Right atrium auricular region (tissue), 2 donors: ENCODE measurements around the gene DNAJC22. TPM values are rescaled to one million over a fixed set of nuclear protein-coding genes. Genes with fewer than 3 reads are reported as not detected.
A peak's percentile ranks its signal among the peaks of the same experiment; 100 is the strongest.
"Not testable (repeated sequence)": the region's sequence is repeated elsewhere in the genome, so short reads cannot be mapped to it uniquely, and the experiment has no call there.

Source experiments
- DNase-seq: peaks from one replicate; pipeline ENCODE4 v3.0.0-alpha.2; 2019; ENCODE audit warnings: low spot score
- H3K27ac ChIP-seq, 2 donors: fragments of 200-600 bp; sonication (generic); 1 replicate in 1 of 2; 2 replicates in 1 of 2; pipeline ENCODE4 v1.5.1; 2016 to 2019
- H3K27me3 ChIP-seq, 2 donors: fragments of 200-600 bp; sonication (generic); one replicate each; pipeline versions ENCODE4 v1.5.1 to v1.6.0; 2017 to 2019
- H3K36me3 ChIP-seq: fragments of 200-600 bp; sonication (generic); one replicate; pipeline ENCODE4 v1.5.1; 2016
- H3K4me1 ChIP-seq, 2 donors: fragments of 200-600 bp; sonication (generic); one replicate each; pipeline versions ENCODE4 v1.5.1 to v1.6.0; 2017 to 2019
- H3K4me3 ChIP-seq, 2 donors: fragments of 200-600 bp; sonication (generic); 1 replicate in 1 of 2; 2 replicates in 1 of 2; pipeline ENCODE4 v1.5.1; 2017 to 2019; ENCODE audit warnings: mild to moderate bottlenecking in 1 of 2, moderate library complexity in 1 of 2
- H3K9me3 ChIP-seq, 2 donors: fragments of 200-600 bp; sonication (generic); one replicate each; pipeline ENCODE4 v1.5.1; 2019
- CTCF ChIP-seq, 2 donors: fragments of 200-600 bp; sonication (generic); IDR thresholded peaks; one replicate each; pipeline ENCODE4 v1.5.1; 2019; ENCODE audit warnings: antibody characterized with exemption in 2 of 2
- total RNA-seq, 2 donors: library from RNA; depleted of rRNA; stranded (reverse); fragments of >200 nt; gene quantifications; one replicate each; pipeline ENCODE4 v1.1.0, GENCODE V29; 2016

The DNAJC22 gene
- total RNA-seq, 2 donors from 2014 or later, result 0.93 to 1.2 TPM

DNA sequence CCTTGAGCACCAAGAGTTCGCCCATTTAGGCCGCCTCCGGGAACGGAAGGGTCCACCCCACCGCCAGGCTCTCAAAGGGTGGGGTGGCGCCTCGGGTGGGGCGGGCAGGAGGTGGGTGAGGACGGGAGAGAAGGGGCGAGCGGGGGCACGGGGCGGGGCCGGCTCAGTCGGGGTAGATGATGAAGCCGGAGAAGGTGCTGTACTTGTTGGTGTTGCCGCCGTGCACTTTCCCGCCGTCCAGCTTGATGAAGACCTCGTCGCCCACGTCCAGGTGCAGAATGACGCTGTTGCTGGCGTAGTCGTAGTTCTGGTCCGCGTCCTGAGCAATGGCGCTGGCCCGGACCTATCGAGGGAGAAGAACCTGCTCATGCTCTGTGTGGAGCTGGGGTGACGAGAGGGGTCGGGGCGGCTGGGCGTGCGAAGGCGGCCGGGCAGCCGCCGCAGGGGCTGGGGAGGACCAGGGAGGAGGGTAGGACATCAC lies 13.8 kb upstream of the DNAJC22 start:
- peaks cover 21 to 25% of the 10 kb centered on the region in 2 donors for H3K27me3 ChIP-seq
- no peaks in the 10 kb centered on the region for H3K36me3 ChIP-seq
- no peaks in the 10 kb centered on the region for H3K9me3 ChIP-seq
- peak overlapping the region in 1 of 2 donors; percentile 17 for H3K4me3 ChIP-seq
- TF ChIP-seq CTCF (IDR thresholded peaks at IDR 0.05), result no peak
- H3K27ac ChIP-seq, result no peak overlapping the region
- DNase-seq, result no peak
- H3K4me1 ChIP-seq, result peaks cover 0 to 21% of the 10 kb centered on the region in 2 donors

DNA sequence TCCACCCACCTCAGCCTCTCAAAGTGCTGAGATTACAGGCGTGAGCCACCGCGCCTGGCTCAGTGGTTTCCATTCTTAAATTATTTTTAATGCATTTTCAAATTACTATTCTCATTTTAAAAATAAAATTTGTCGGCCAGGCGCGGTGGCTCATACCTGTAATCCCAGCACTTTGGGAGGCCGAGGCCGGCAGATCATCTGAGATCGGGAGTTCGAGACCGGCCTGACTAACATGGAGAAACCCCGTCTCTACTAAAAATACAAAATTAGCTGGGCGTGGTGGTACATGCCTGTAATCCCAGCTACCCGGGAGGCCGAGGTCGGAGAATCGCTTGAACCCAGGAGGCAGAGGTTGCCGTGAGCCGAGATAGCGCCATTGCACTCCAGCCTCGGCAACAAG lies 12.9 kb upstream of the DNAJC22 start:
- H3K36me3 ChIP-seq, H3K9me3 ChIP-seq, H3K4me3 ChIP-seq, DNase-seq, H3K27ac ChIP-seq: not testable (repeated sequence)
- Histone ChIP-seq H3K27me3 (peaks cover 21 to 25% of the 10 kb centered on the region in 2 donors), H3K4me1 (peaks cover 0 to 21% of the 10 kb centered on the region in 2 donors)

DNA sequence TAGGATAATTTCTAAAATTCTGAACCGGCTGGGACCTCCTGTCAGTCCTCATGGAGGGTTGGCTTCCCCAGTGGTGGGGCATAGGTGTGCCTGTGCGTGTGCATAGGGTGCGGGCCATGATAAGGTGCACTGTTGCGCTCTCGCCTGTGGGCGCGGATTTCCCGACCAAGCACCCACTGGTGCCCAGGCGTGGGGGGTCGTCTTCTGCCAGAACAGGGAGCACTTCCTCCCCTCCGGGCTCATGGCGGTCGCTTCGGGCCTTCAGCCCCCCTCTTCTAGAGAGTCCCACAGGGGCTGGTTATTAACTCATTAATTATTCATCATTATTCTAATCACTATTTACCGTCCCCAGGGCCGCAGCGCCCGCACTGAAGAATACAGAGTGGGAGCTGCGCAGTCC lies 12.5 kb upstream of the DNAJC22 start:
- Histone ChIP-seq H3K27ac (no peak overlapping the region), H3K4me1 (peaks cover 0 to 21% of the 10 kb centered on the region in 2 donors), H3K4me3 (no peak overlapping the region), H3K36me3 (no peaks in the 10 kb centered on the region), H3K9me3 (no peaks in the 10 kb centered on the region), H3K27me3 (peaks cover 21 to 25% of the 10 kb centered on the region in 2 donors)
- TF ChIP-seq CTCF (IDR thresholded peaks at IDR 0.05), result no peak
- DNase-seq, result no peak

DNA sequence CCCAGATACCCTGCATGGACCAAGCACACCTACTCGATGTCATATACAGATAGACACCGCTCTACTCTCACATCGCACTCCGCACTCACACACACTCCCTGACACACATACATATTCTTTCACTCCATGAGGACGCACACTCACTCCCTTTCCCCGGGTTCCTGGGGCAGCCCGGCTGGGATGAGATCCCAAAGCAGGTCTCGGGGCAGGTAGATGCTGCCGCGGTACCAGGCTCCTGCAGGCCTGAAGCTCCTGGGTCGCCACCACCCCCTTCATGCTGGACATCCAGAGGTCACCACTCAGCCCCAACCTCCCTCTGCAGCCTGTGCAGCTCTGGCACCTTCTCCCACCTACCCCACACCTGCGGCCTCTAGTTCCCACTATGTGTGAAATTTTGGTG lies 12.0 kb upstream of the DNAJC22 start:
- Histone ChIP-seq H3K36me3 (no peaks in the 10 kb centered on the region), H3K27me3 (peaks cover 21 to 25% of the 10 kb centered on the region in 2 donors), H3K9me3 (no peaks in the 10 kb centered on the region), H3K27ac (no peak overlapping the region), H3K4me1 (peaks cover 0 to 21% of the 10 kb centered on the region in 2 donors), H3K4me3 (no peak overlapping the region)
- no peak for DNase-seq
- no peak for TF ChIP-seq CTCF (IDR thresholded peaks at IDR 0.05)

DNA sequence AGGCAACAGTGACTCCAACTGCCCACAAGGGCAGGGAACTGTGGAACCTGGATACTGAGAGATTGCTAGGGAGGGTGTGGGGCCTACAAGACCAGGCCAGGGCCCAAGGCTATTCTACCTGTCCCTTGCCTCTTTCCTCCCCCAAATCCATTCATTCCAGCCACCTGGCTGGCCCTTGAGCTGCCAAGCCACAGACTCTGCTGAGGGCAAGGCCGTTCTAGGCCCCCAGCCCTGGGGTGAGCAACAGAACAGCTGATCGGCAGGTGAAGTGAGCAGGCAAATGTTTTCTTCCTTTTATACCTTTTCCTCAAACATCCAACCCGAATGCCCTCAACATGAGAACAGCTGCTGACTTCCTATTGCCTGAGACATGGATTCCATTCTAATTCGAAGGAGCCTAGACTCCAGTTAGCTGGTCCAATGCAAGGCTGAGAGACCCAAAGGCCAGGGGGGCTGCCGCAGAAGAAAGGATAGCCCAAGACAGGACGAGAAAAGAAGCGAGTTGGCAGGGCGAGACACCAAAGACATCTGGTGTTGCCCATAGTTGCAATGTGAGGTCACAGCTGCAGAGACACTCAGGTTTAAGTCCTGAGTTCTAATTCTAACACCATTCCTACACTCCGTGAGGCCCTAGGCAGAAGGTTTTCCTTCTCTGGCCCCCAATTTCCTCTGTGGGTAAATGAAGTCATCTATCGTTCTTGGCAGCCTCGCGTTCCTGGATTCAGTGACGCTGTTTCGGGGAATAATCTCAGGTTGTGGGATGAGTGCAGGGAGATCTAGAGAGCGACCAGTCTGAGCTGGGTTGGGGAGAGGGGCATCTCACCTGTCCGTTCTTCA lies 11.4 kb upstream of the DNAJC22 start:
- no peaks in the 10 kb centered on the region for H3K9me3 ChIP-seq
- no peak overlapping the region for H3K4me3 ChIP-seq
- peaks cover 21 to 25% of the 10 kb centered on the region in 2 donors for H3K27me3 ChIP-seq
- H3K36me3 ChIP-seq, result no peaks in the 10 kb centered on the region
- H3K4me1 ChIP-seq, result peaks cover 0 to 21% of the 10 kb centered on the region in 2 donors
- TF ChIP-seq CTCF (IDR thresholded peaks at IDR 0.05), result no peak
- H3K27ac ChIP-seq, result no peak overlapping the region
- DNase-seq, result no peak

- no peak for TF ChIP-seq CTCF (IDR thresholded peaks at IDR 0.05)
- no peaks in the 10 kb centered on the region for H3K36me3 ChIP-seq
- peaks cover 0 to 21% of the 10 kb centered on the region in 2 donors for H3K4me1 ChIP-seq
- H3K9me3 ChIP-seq, result no peaks in the 10 kb centered on the region
- DNase-seq, result no peak
- H3K27me3 ChIP-seq, result peaks cover 21 to 25% of the 10 kb centered on the region in 2 donors
- no peak overlapping the region for H3K27ac ChIP-seq
- H3K4me3 ChIP-seq, result peak overlapping the region in 1 of 2 donors; percentile 40
Measured at GRCh38 chr12:49335955-49336644, 10.6 kb upstream of the DNAJC22 start.
